Measurements from ENCODE around the gene TBC1D22A. TPM values are rescaled to one million over a fixed set of nuclear protein-coding genes. Genes with fewer than 3 reads are reported as not detected.

The TBC1D22A gene
- total and polyA plus RNA-seq, 2 experiments from 2014 or later: 15.3 to 19.8 TPM

GRCh38 chr22:46891382-46891951 lies 129.0 kb downstream of the TBC1D22A start:
- WGBS (ENCODE audit: low lambda C conversion rate, missing lambda C conversion rate): 72% methylated on average over 5 of the region's 5 CpGs
- no peaks in the 10 kb centered on the region for H3K4me1 ChIP-seq (ENCODE audit: insufficient read depth)
- H3K79me2 ChIP-seq: no peaks in the 10 kb centered on the region
- DNase-seq (ENCODE audit: low spot score): no peak
- H2AFZ ChIP-seq: no peak overlapping the region
- no peak overlapping the region for H3K4me3 ChIP-seq
- H4K20me1 ChIP-seq (ENCODE audit: insufficient read depth, poor library complexity, severe bottlenecking): no peaks in the 10 kb centered on the region
- no peak for TF ChIP-seq EZH2phosphoT487 (IDR thresholded peaks at IDR 0.05; ENCODE audit: low read depth, severe bottlenecking, unreplicated experiment)
- no peak for TF ChIP-seq EZH2 (IDR thresholded peaks at IDR 0.05; ENCODE audit: borderline replicate concordance)
- TF ChIP-seq CTCF (IDR thresholded peaks at IDR 0.05; ENCODE audit: poor library complexity): no peak
- no peak overlapping the region for H3K27ac ChIP-seq
- H3K9me3 ChIP-seq (ENCODE audit: low read depth): no peaks in the 10 kb centered on the region
- no peak overlapping the region for H3K4me2 ChIP-seq
- no peaks in the 10 kb centered on the region for H3K27me3 ChIP-seq
- no peaks in the 10 kb centered on the region for H3K9me2 ChIP-seq (replicated peaks; ENCODE audit: insufficient read depth)
- no peaks in the 10 kb centered on the region for H3K36me3 ChIP-seq (replicated peaks; ENCODE audit: insufficient read depth, low read depth)

GRCh38 chr22:46892866-46893265 lies 130.4 kb downstream of the TBC1D22A start:
- Histone ChIP-seq H3K9me3 (ENCODE audit: low read depth) (no peaks in the 10 kb centered on the region), H2AFZ (no peak overlapping the region), H3K9me2 (replicated peaks; ENCODE audit: insufficient read depth) (no peaks in the 10 kb centered on the region), H3K36me3 (replicated peaks; ENCODE audit: insufficient read depth, low read depth) (no peaks in the 10 kb centered on the region), H3K4me3 (no peak overlapping the region), H4K20me1 (ENCODE audit: insufficient read depth, poor library complexity, severe bottlenecking) (no peaks in the 10 kb centered on the region), H3K4me1 (ENCODE audit: insufficient read depth) (no peaks in the 10 kb centered on the region), H3K4me2 (no peak overlapping the region), H3K27ac (no peak overlapping the region), H3K79me2 (no peaks in the 10 kb centered on the region), H3K27me3 (no peaks in the 10 kb centered on the region)
- TF ChIP-seq EZH2 (IDR thresholded peaks at IDR 0.05; ENCODE audit: borderline replicate concordance): no peak
- no peak for TF ChIP-seq CTCF (IDR thresholded peaks at IDR 0.05; ENCODE audit: poor library complexity)
- TF ChIP-seq EZH2phosphoT487 (IDR thresholded peaks at IDR 0.05; ENCODE audit: low read depth, severe bottlenecking, unreplicated experiment): no peak
- DNase-seq (ENCODE audit: low spot score): no peak
- 88% methylated on average over 15 of the region's 15 CpGs for WGBS (ENCODE audit: low lambda C conversion rate, missing lambda C conversion rate)

GRCh38 chr22:46893281-46894020 lies 131.0 kb downstream of the TBC1D22A start:
- H3K27ac ChIP-seq: no peak overlapping the region

More at GRCh38 chr22:46893281-46894020, 131.0 kb downstream of the TBC1D22A start:
- 93% methylated on average over 10 of the region's 10 CpGs for WGBS (ENCODE audit: low lambda C conversion rate, missing lambda C conversion rate)
- Histone ChIP-seq H3K9me2 (replicated peaks; ENCODE audit: insufficient read depth) (no peaks in the 10 kb centered on the region), H3K4me2 (no peak overlapping the region), H3K79me2 (no peaks in the 10 kb centered on the region), H4K20me1 (ENCODE audit: insufficient read depth, poor library complexity, severe bottlenecking) (no peaks in the 10 kb centered on the region), H3K27me3 (no peaks in the 10 kb centered on the region), H3K36me3 (replicated peaks; ENCODE audit: insufficient read depth, low read depth) (no peaks in the 10 kb centered on the region), H3K9me3 (ENCODE audit: low read depth) (no peaks in the 10 kb centered on the region), H3K4me1 (ENCODE audit: insufficient read depth) (no peaks in the 10 kb centered on the region), H2AFZ (no peak overlapping the region), H3K4me3 (no peak overlapping the region)
- TF ChIP-seq EZH2 (IDR thresholded peaks at IDR 0.05; ENCODE audit: borderline replicate concordance) (no peak), CTCF (IDR thresholded peaks at IDR 0.05; ENCODE audit: poor library complexity) (no peak), EZH2phosphoT487 (IDR thresholded peaks at IDR 0.05; ENCODE audit: low read depth, severe bottlenecking, unreplicated experiment) (no peak)
- no peak for DNase-seq (ENCODE audit: low spot score)
